Measurements from ENCODE around the gene RNMT. TPM values are rescaled to one million over a fixed set of nuclear protein-coding genes. Genes with fewer than 3 reads are reported as not detected.

RNMT gene
- total RNA-seq, 1 experiment from 2014 or later, result 66.3 TPM

- no peak overlapping the region for H2BK20ac ChIP-seq (ENCODE audit: low read depth, low read length, poor library complexity, severe bottlenecking)
- H3K9ac ChIP-seq (ENCODE audit: extremely low read depth, insufficient read length, low read length), result no peak overlapping the region
- H3K27ac ChIP-seq (ENCODE audit: insufficient read length, low read depth, low read length), result no peak overlapping the region
- no peaks in the 10 kb centered on the region for H3K23me2 ChIP-seq (ENCODE audit: insufficient read length, low read depth, low read length, poor library complexity, severe bottlenecking)
- no peaks in the 10 kb centered on the region for H3K79me1 ChIP-seq (ENCODE audit: insufficient read depth, low read depth, low read length, poor library complexity, severe bottlenecking)
- no peak overlapping the region for H2BK5ac ChIP-seq (ENCODE audit: insufficient read length, low read length)
- no peaks in the 10 kb centered on the region for H4K20me1 ChIP-seq (ENCODE audit: control insufficient read depth, insufficient read depth, insufficient read length)
- peaks cover 4% of the 10 kb centered on the region for H3K27me3 Mint-ChIP-seq (ENCODE audit: low read depth)
- H2AK5ac ChIP-seq (ENCODE audit: insufficient read length, low read length), result no peak overlapping the region
- H3K4me1 ChIP-seq (ENCODE audit: insufficient read depth, low read length), result no peaks in the 10 kb centered on the region; the same call in 1 of the 2 replicates
- H4K5ac ChIP-seq (ENCODE audit: insufficient read length, low read depth, low read length), result no peak overlapping the region
- no peak overlapping the region for H3T11ph ChIP-seq (ENCODE audit: low read length)
- peak; percentile 41 for DNase-seq
- H2BK12ac ChIP-seq (ENCODE audit: insufficient read length, low read depth, low read length), result no peak overlapping the region
- peaks cover 0 to 2% of the 10 kb centered on the region in 2 experiments; a peak in 1 of 5 replicates for H3K9me3 Mint-ChIP-seq
- H3K23ac ChIP-seq (ENCODE audit: insufficient read length, low read depth, low read length), result no peak overlapping the region
- no peaks in the 10 kb centered on the region for H3K27me3 ChIP-seq (ENCODE audit: insufficient read depth, low read length)
- H3K4ac ChIP-seq (ENCODE audit: low read depth, low read length), result no peak overlapping the region
- H3K18ac ChIP-seq (ENCODE audit: insufficient read length, low read depth, low read length), result no peak overlapping the region
- H3K4me2 ChIP-seq (ENCODE audit: insufficient read depth, insufficient read length, low read length), result no peak overlapping the region
- no peak overlapping the region for H2AFZ ChIP-seq (ENCODE audit: low read length)
- H3K36me3 Mint-ChIP-seq (ENCODE audit: insufficient read depth in 1 of 3, low read depth in 3 of 3), result no peaks in the 10 kb centered on the region; a peak in 1 of 7 replicates
- H3K4me3 Mint-ChIP-seq, result no peak overlapping the region
- H4K8ac ChIP-seq (replicated peaks; ENCODE audit: insufficient read length, low read depth, low read length), result no peak overlapping the region
- no CpG with 5 or more reads among the region's 7 CpGs for WGBS (ENCODE audit: extremely low coverage, insufficient read length, low lambda C conversion rate)
- H3K27ac Mint-ChIP-seq, result peak overlapping the region in 1 of 3 experiments; percentile 80; a peak in 1 of 7 replicates
- H3K56ac ChIP-seq (ENCODE audit: insufficient read length, low read depth, low read length), result no peak overlapping the region
- H3K79me2 ChIP-seq (ENCODE audit: insufficient read depth, low read length), result no peaks in the 10 kb centered on the region
- no peak overlapping the region for H3K14ac ChIP-seq (ENCODE audit: insufficient read depth, low read length)
- peak; percentile 47 for TF ChIP-seq CTCF (conservative IDR thresholded peaks at IDR 0.05)
- no peak overlapping the region for H4K91ac ChIP-seq (ENCODE audit: insufficient read length, low read depth, low read length)
- H3K9me3 ChIP-seq (ENCODE audit: control insufficient read depth, low read depth, low read length), result no peaks in the 10 kb centered on the region
- H2BK15ac ChIP-seq (ENCODE audit: low read depth, low read length), result no peak overlapping the region
- no peak overlapping the region for H2BK120ac ChIP-seq (ENCODE audit: low read depth, low read length, poor library complexity, severe bottlenecking)
- H3K4me1 Mint-ChIP-seq, result peaks cover 20 to 21% of the 10 kb centered on the region in 2 experiments
These were observed 67.3 kb downstream of the RNMT start for GRCh38 chr18:13793819-13794218.
